Upper lobe of left lung (tissue), 4 donors: ENCODE results near the gene DEFB127.

Experiments
- CTCF ChIP-seq, 6 experiments: fragments of 450-650 bp in 4 of 6; fragments of 200-600 bp in 2 of 6; sonication (generic) in 2 of 6; IDR thresholded peaks; one replicate each; pipeline ENCODE4 v1.5.1; 2016 to 2019; ENCODE audit warnings: antibody characterized with exemption in 6 of 6
- EP300 ChIP-seq, 4 donors: sonication (generic); formaldehyde crosslinking; IDR thresholded peaks; one replicate each; pipeline ENCODE4 v1.5.1; 2017; ENCODE audit warnings: antibody characterized with exemption in 4 of 4, control low read depth in 2 of 4
- POLR2A ChIP-seq, 4 donors: fragments of 450-650 bp; IDR thresholded peaks; one replicate each; pipeline ENCODE4 v1.5.1; 2016 to 2017; ENCODE audit warnings: antibody characterized with exemption in 4 of 4, mild to moderate bottlenecking in 2 of 4
- POLR2AphosphoS5 ChIP-seq, 2 donors: sonication (generic); formaldehyde crosslinking; IDR thresholded peaks; one replicate each; pipeline ENCODE4 v1.5.1; 2017; ENCODE audit warnings: antibody characterized with exemption in 2 of 2

- TF ChIP-seq EP300 (IDR thresholded peaks at IDR 0.05) (no peak), POLR2AphosphoS5 (IDR thresholded peaks at IDR 0.05) (no peak), CTCF (IDR thresholded peaks at IDR 0.05) (no peak), POLR2A (IDR thresholded peaks at IDR 0.05) (no peak)
These were observed 11.6 kb downstream of the DEFB127 start for GRCh38 chr20:168876-169275.
